ENCODE results near the gene GRSF1.

- no peak for TF ChIP-seq EZH2 (IDR thresholded peaks at IDR 0.05; ENCODE audit: borderline replicate concordance, control insufficient read depth, low read depth, low read length)
- TF ChIP-seq YY1 (IDR thresholded peaks at IDR 0.05; ENCODE audit: low read depth, low read length), result no peak
- TF ChIP-seq ZNF217 (IDR thresholded peaks at IDR 0.05), result no peak
- TF ChIP-seq MTA3 (IDR thresholded peaks at IDR 0.05; ENCODE audit: borderline replicate concordance, low read length), result no peak
- no peak for TF ChIP-seq BMI1 (IDR thresholded peaks at IDR 0.05; ENCODE audit: borderline replicate concordance)
Observed at GRCh38 chr4:70772929-70773555, 66.6 kb downstream of the GRSF1 start.

All from GM12878 (cell line).